OCI-LY3 (cell line): ENCODE results near the gene GPR3.

Experiments used
- H2AFZ ChIP-seq: fragments of 200-600, 300-600 bp; shearing (Covaris generic); 2 replicates; pipeline ENCODE4 v1.6.0; 2014; ENCODE audit warnings: antibody characterized with exemption, low read depth, low read length
- H3K27ac ChIP-seq: fragments of 200-600, 300-600 bp; sonication (generic); 2 replicates; pipeline ENCODE4 v1.5.1; 2014; ENCODE audit warnings: mild to moderate bottlenecking, low read length, moderate library complexity, mixed read lengths
- H3K27me3 ChIP-seq: fragments of 200-600, 300-600 bp; sonication (generic); 2 replicates; pipeline ENCODE4 v1.6.1; 2014; ENCODE audit warnings: low read depth, low read length, mixed read lengths
- H3K36me3 ChIP-seq: fragments of 200-600, 300-600 bp; sonication (generic); replicated peaks from 2 replicates; pipeline ENCODE3; 2014; ENCODE audit warnings: low read depth, low read length, mixed read lengths
- H3K4me1 ChIP-seq: fragments of 300-600, 200-600 bp; sonication (generic); 2 replicates; pipeline ENCODE4 v1.6.1; 2014; ENCODE audit warnings: low read length, mixed read lengths
- H3K4me2 ChIP-seq: fragments of 200-600, 300-600 bp; sonication (generic); 2 replicates; pipeline ENCODE4 v1.6.1; 2014; ENCODE audit warnings: low read length, mixed read lengths
- H3K4me3 ChIP-seq: fragments of 300-600, 200-600 bp; sonication (generic); 2 replicates; pipeline ENCODE4 v1.5.1; 2014; ENCODE audit warnings: antibody characterized with exemption, mild to moderate bottlenecking, low read length, moderate library complexity
- H3K79me2 ChIP-seq: fragments of 300-600, 200-600 bp; shearing (Covaris generic); 2 replicates; pipeline ENCODE4 v1.6.1; 2014; ENCODE audit warnings: mild to moderate bottlenecking, low read length, mixed read lengths
- H3K9ac ChIP-seq: fragments of 300-600, 200-600 bp; shearing (Covaris generic); 2 replicates; pipeline ENCODE4 v1.6.0; 2014; ENCODE audit warnings: mild to moderate bottlenecking, low read length, moderate library complexity
- H3K9me3 ChIP-seq: fragments of 200-600, 300-600 bp; shearing (Covaris generic); 2 replicates; pipeline ENCODE4 v1.6.1; 2014; ENCODE audit warnings: low read length, mixed read lengths; ENCODE audit not compliant: insufficient read depth
- H4K20me1 ChIP-seq: fragments of 200-600, 300-600 bp; sonication (generic); 2 replicates; pipeline ENCODE4 v1.6.1; 2016; ENCODE audit warnings: low read length, mixed read lengths; ENCODE audit not compliant: insufficient read depth
- EZH2phosphoT487 ChIP-seq: fragments of 200-600 bp; shearing (Covaris generic); IDR thresholded peaks from 2 replicates; pipeline ENCODE4 v1.6.1; 2018; ENCODE audit warnings: antibody characterized with exemption, mixed run types, low read depth
- TF ChIP-seq, protein P1 (sequence below): fragments of 200-600, 300-600 bp; sonication (generic); IDR thresholded peaks from 2 replicates; pipeline ENCODE4 v1.5.1; 2014; ENCODE audit warnings: antibody characterized with exemption, low read length, low read depth

GPR3 gene

DNA sequence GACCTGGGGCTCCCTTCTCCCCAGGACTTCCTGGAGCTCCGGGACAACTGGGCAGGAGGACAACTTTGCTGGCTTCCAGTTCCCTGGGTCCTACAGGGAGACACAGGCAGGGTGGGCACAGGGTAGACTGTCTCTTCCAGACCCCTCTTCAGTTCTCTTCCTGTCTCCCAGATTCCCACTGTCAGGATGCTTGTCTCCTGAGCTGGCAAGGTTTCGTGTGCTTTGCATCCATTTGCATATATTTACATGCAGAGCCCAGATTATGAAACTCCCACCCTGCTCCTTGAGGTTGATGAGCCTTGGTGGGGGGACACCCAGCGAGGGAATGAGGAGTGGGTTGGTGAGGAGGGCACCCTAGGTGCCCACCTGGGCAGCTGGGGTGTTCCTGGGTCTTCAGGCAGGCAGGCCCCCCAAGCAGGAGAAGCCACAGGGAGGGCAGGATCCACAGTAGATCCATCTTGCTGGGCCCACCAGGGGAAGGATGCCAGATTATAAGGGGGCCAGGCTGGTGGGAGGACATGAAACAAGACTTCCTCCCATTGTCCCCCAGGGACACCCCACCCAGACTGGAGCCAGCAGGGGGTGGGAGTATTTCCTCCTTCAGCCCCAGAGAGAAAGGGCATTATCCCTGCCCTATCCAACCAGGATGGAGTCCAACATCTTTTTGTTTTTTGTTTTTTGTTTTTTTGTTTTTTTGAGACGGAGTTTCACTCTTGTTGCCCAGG is 17.9 kb upstream of the GPR3 start, which contains the start of gene FCN3:
TSS of gene FCN3 (minus strand) at position 463 of the 725 bp plus-strand sequence. CDS start at position 457, 6 bp downstream.
- Histone ChIP-seq H3K4me2 (no peak within 1 kb of the TSS), H3K27me3 (no peaks in the 10 kb centered on the region), H4K20me1 (no peaks in the 10 kb centered on the region), H3K9me3 (no peaks in the 10 kb centered on the region), H3K36me3 (no peaks in the 10 kb centered on the region), H3K9ac (no peak within 1 kb of the TSS), H3K4me1 (peaks cover 8% of the 10 kb centered on the region; the same call in 1 of the 2 replicates), H2AFZ (no peak within 1 kb of the TSS), H3K27ac (no peak within 1 kb of the TSS), H3K79me2 (no peaks in the 10 kb centered on the region), H3K4me3 (no peak within 1 kb of the TSS)
- TF ChIP-seq, protein P1, sequence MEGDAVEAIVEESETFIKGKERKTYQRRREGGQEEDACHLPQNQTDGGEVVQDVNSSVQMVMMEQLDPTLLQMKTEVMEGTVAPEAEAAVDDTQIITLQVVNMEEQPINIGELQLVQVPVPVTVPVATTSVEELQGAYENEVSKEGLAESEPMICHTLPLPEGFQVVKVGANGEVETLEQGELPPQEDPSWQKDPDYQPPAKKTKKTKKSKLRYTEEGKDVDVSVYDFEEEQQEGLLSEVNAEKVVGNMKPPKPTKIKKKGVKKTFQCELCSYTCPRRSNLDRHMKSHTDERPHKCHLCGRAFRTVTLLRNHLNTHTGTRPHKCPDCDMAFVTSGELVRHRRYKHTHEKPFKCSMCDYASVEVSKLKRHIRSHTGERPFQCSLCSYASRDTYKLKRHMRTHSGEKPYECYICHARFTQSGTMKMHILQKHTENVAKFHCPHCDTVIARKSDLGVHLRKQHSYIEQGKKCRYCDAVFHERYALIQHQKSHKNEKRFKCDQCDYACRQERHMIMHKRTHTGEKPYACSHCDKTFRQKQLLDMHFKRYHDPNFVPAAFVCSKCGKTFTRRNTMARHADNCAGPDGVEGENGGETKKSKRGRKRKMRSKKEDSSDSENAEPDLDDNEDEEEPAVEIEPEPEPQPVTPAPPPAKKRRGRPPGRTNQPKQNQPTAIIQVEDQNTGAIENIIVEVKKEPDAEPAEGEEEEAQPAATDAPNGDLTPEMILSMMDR = no peak
- TF ChIP-seq EZH2phosphoT487 = no peak

DNA sequence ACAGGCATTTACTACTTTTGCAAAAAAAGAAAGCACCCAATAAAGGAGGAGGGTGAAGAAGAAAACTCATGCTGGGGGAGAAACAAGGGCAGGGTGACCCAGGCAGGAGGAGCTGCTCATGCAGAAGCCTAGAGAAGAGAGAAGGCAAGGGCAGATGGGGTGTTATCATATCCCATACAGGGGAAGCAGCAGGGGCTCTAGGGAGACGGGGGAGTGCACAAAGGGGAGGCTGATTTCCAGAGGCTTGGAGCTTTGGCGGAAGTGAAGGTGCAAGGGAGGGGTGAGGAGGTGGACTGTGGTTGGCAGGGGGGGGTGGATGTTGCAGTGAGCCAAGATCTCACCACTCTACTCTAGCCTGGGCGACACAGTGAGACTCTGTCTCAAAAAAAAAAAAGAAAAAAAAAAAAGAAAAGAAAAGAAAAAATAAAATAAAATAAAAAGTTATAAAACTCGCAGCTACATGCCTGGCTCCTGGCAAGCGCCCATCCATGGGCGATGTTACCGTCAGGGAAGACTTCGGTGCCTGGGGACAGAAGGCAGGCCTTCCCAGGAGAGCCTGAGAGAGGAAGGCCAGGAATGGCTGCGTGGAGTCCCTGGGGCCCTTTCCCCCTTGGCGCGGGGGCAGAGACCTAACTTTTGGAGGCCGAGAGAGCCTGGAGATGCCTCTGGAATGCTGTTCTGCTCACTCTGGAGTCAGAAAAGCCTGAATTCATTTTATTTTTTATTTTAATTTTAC is 14.5 kb upstream of the GPR3 start:
- TF ChIP-seq, protein P1 = no peak
- TF ChIP-seq EZH2phosphoT487 = no peak
- H2AFZ ChIP-seq = no peak overlapping the region
- H3K27ac ChIP-seq = no peak overlapping the region
- peaks cover 6% of the 10 kb centered on the region for H3K4me1 ChIP-seq
- H3K36me3 ChIP-seq = no peaks in the 10 kb centered on the region
- H3K27me3 ChIP-seq = no peaks in the 10 kb centered on the region
- H3K9ac ChIP-seq = no peak overlapping the region
- H4K20me1 ChIP-seq = no peaks in the 10 kb centered on the region
- H3K4me2 ChIP-seq = no peak overlapping the region
- no peaks in the 10 kb centered on the region for H3K79me2 ChIP-seq
- H3K4me3 ChIP-seq = no peak overlapping the region
- no peaks in the 10 kb centered on the region for H3K9me3 ChIP-seq

DNA sequence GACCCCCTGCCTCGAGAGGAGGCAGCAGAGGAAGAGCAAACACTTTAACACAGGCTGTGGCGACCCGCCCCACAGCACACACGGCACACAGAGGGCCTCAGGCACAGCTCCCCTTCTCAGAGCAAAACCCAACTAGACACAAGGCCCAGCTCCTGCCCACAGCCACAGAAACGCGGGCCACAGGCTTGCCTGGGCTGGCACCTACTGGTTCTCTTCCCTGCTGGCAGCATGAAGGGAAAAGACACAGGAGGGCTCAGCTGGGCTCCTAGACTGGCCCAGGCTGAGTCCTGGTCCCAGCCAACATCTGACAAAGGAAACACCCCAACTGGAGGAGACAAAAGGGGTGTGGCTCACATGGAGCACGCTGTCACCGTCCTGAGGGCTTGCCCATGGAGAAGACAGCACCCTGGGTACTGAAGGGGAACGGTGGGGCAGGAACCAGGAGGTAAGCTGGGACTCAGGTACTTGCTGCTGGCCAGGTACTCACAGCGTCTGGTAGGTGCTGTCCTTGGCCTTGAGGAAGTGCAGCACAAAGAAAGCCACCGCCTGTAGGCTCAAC is 12.8 kb upstream of the GPR3 start:
- no peaks in the 10 kb centered on the region for H3K27me3 ChIP-seq
- H3K79me2 ChIP-seq = no peaks in the 10 kb centered on the region
- no peak overlapping the region for H3K4me3 ChIP-seq
- TF ChIP-seq EZH2phosphoT487 = no peak
- no peak overlapping the region for H3K4me2 ChIP-seq
- H3K27ac ChIP-seq = no peak overlapping the region
- no peaks in the 10 kb centered on the region for H3K9me3 ChIP-seq
- H3K36me3 ChIP-seq = no peaks in the 10 kb centered on the region
- H2AFZ ChIP-seq = no peak overlapping the region
- H3K4me1 ChIP-seq = peaks cover 6% of the 10 kb centered on the region
- H3K9ac ChIP-seq = no peak overlapping the region
- no peaks in the 10 kb centered on the region for H4K20me1 ChIP-seq

DNA sequence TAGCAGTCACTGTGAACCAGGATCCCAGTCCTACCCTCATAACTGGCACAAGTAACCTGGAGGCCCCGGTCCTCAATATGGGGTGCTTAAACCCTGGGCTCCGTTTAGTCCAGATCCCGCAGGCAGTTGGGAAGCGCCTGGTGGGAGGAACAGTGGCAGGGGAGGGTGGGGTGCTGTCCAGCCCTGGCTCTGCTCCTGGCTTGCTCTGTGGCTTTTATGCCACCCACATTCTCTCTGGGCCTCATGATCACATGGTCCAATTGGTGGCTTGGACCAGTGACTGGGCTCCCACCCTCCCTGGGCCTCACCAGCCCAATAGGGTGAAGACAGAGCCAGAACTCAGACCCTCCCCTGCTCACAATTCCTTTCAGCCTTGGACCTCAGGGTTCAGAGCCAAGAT is 12.2 kb upstream of the GPR3 start:
- H3K79me2 ChIP-seq = no peaks in the 10 kb centered on the region
- no peak overlapping the region for H3K27ac ChIP-seq
- no peak overlapping the region for H3K4me2 ChIP-seq
- no peak overlapping the region for H3K9ac ChIP-seq
- peaks cover 6% of the 10 kb centered on the region for H3K4me1 ChIP-seq
- H2AFZ ChIP-seq = no peak overlapping the region
- no peak overlapping the region for H3K4me3 ChIP-seq
- no peaks in the 10 kb centered on the region for H3K27me3 ChIP-seq
- TF ChIP-seq, protein P1 = no peak
- no peak for TF ChIP-seq EZH2phosphoT487
- H4K20me1 ChIP-seq = no peaks in the 10 kb centered on the region
- no peaks in the 10 kb centered on the region for H3K9me3 ChIP-seq
- no peaks in the 10 kb centered on the region for H3K36me3 ChIP-seq
